Urinary bladder (tissue), 4 donors: ENCODE results near the gene FRAS1. TPM values are rescaled to one million over a fixed set of nuclear protein-coding genes. Genes with fewer than 3 reads are reported as not detected.
A peak's percentile ranks its signal among the peaks of the same experiment; 100 is the strongest.

Experiments
- DNase-seq: peaks from one replicate; pipeline ENCODE4 v3.0.0-alpha.2; 2015; ENCODE audit errors: extremely low spot score
- H3K27ac ChIP-seq: one replicate; pipeline ENCODE4 v1.5.1; 2013; ENCODE audit warnings: low read depth, mild to moderate bottlenecking, moderate library complexity
- H3K36me3 ChIP-seq: one replicate; pipeline ENCODE4 v1.6.1; 2013; ENCODE audit warnings: mild to moderate bottlenecking, moderate library complexity; ENCODE audit not compliant: insufficient read depth
- H3K4me1 ChIP-seq: one replicate; pipeline ENCODE4 v1.6.1; 2013; ENCODE audit warnings: mild to moderate bottlenecking, moderate library complexity; ENCODE audit not compliant: insufficient read depth
- H3K4me3 ChIP-seq: one replicate; pipeline ENCODE4 v1.5.1; 2013; ENCODE audit warnings: low read depth, low read length
- WGBS: extraction: QIAGEN DNeasy Blood & Tissue Kit; methylation state at CpG from one replicate; pipeline ENCODE4 v1.1.7; 2013; 5-methylcytosine and 5-hydroxymethylcytosine counted together
- polyA plus RNA-seq: library from polyadenylated mRNA; stranded (reverse); fragments of 200-250 nt; gene quantifications from one replicate; pipeline ENCODE4 v1.2.3, GENCODE V29; 2013
- total RNA-seq: library from RNA; depleted of rRNA; stranded (reverse); fragments of >200 nt; gene quantifications from one replicate; pipeline ENCODE4 v1.2.3, GENCODE V29; 2014
- donor health status: healthy with polysubstance abuse.
- donor health status: healthy.

FRAS1 gene
- total and polyA plus RNA-seq, 2 donors, result 0.27 to 20.5 TPM

GRCh38 chr4:78363031-78363570 lies 306.0 kb downstream of the FRAS1 start:
- DNase-seq, result no peak
- no peak overlapping the region for H3K27ac ChIP-seq
- H3K4me3 ChIP-seq, result no peak overlapping the region
- no peaks in the 10 kb centered on the region for H3K36me3 ChIP-seq
- WGBS, result 57% methylated on average over 6 of the region's 6 CpGs
- H3K4me1 ChIP-seq, result no peaks in the 10 kb centered on the region

- no peak overlapping the region for H3K4me3 ChIP-seq
- H3K4me1 ChIP-seq, result no peaks in the 10 kb centered on the region
- no peaks in the 10 kb centered on the region for H3K36me3 ChIP-seq
- no peak overlapping the region for H3K27ac ChIP-seq
- DNase-seq, result no peak
- 69% methylated on average over 4 of the region's 4 CpGs for WGBS
Measured at GRCh38 chr4:78369679-78370078, 312.6 kb downstream of the FRAS1 start.

- no peaks in the 10 kb centered on the region for H3K36me3 ChIP-seq
- no peak overlapping the region for H3K4me3 ChIP-seq
- H3K27ac ChIP-seq, result no peak overlapping the region
- 57% methylated on average over 6 of the region's 6 CpGs for WGBS
- DNase-seq, result peak; percentile 26
- H3K4me1 ChIP-seq, result no peaks in the 10 kb centered on the region
Measured at GRCh38 chr4:78370631-78371372, 313.7 kb downstream of the FRAS1 start.

- Histone ChIP-seq H3K27ac (no peak overlapping the region), H3K4me3 (no peak overlapping the region), H3K36me3 (no peaks in the 10 kb centered on the region), H3K4me1 (no peaks in the 10 kb centered on the region)
- WGBS, result 80% methylated on average over 5 of the region's 5 CpGs
- DNase-seq, result no peak
Measured at GRCh38 chr4:78372355-78372988, 315.3 kb downstream of the FRAS1 start.

GRCh38 chr4:78377555-78377954 lies 320.4 kb downstream of the FRAS1 start:
- Histone ChIP-seq H3K4me1 (no peaks in the 10 kb centered on the region), H3K36me3 (no peaks in the 10 kb centered on the region), H3K4me3 (no peak overlapping the region), H3K27ac (no peak overlapping the region)
- no peak for DNase-seq
- 95% methylated on average over 2 of the region's 2 CpGs for WGBS

GRCh38 chr4:78379040-78379439 lies 321.9 kb downstream of the FRAS1 start:
- Histone ChIP-seq H3K36me3 (no peaks in the 10 kb centered on the region), H3K27ac (no peak overlapping the region), H3K4me3 (no peak overlapping the region), H3K4me1 (no peaks in the 10 kb centered on the region)
- no peak for DNase-seq
- 86% methylated on average over 4 of the region's 4 CpGs for WGBS

- Histone ChIP-seq H3K4me1 (no peaks in the 10 kb centered on the region), H3K4me3 (no peak overlapping the region), H3K27ac (no peak overlapping the region), H3K36me3 (no peaks in the 10 kb centered on the region)
- no peak for DNase-seq
- 90% methylated on average over 4 of the region's 4 CpGs for whole genome bisulfite sequencing
Measured at GRCh38 chr4:78379991-78380729, 323.0 kb downstream of the FRAS1 start.

- no peak overlapping the region for H3K27ac ChIP-seq
- DNase-seq, result no peak
- no peaks in the 10 kb centered on the region for H3K4me1 ChIP-seq
Measured at GRCh38 chr4:78386679-78387078, 329.6 kb downstream of the FRAS1 start.

GRCh38 chr4:78395642-78396041 lies 338.5 kb downstream of the FRAS1 start:
- DNase-seq, result no peak
- no peaks in the 10 kb centered on the region for H3K4me1 ChIP-seq
- no peak overlapping the region for H3K4me3 ChIP-seq
- 79% methylated on average over 1 of the region's 1 CpG for WGBS
- no peak overlapping the region for H3K27ac ChIP-seq
- no peaks in the 10 kb centered on the region for H3K36me3 ChIP-seq

More at GRCh38 chr4:78386679-78387078, 329.6 kb downstream of the FRAS1 start:
- H3K36me3 ChIP-seq, result no peaks in the 10 kb centered on the region
- no peak overlapping the region for H3K4me3 ChIP-seq

GRCh38 chr4:78396613-78397291 lies 339.6 kb downstream of the FRAS1 start:
- WGBS, result 88% methylated on average over 4 of the region's 4 CpGs
- DNase-seq, result no peak

GRCh38 chr4:78397292-78397630 lies 340.1 kb downstream of the FRAS1 start:
- Histone ChIP-seq H3K27ac (no peak overlapping the region), H3K36me3 (no peaks in the 10 kb centered on the region), H3K4me3 (no peak overlapping the region), H3K4me1 (no peaks in the 10 kb centered on the region)
- DNase-seq, result no peak
- 97% methylated on average over 2 of the region's 2 CpGs for WGBS

More at GRCh38 chr4:78396613-78397291, 339.6 kb downstream of the FRAS1 start:
- Histone ChIP-seq H3K4me3 (no peak overlapping the region), H3K4me1 (no peaks in the 10 kb centered on the region), H3K27ac (no peak overlapping the region), H3K36me3 (no peaks in the 10 kb centered on the region)

- no peaks in the 10 kb centered on the region for H3K36me3 ChIP-seq
- WGBS, result 94% methylated on average over 5 of the region's 5 CpGs
- DNase-seq, result no peak
- H3K27ac ChIP-seq, result no peak overlapping the region
- H3K4me1 ChIP-seq, result no peaks in the 10 kb centered on the region
- no peak overlapping the region for H3K4me3 ChIP-seq
Measured at GRCh38 chr4:78409612-78410202, 352.6 kb downstream of the FRAS1 start.

GRCh38 chr4:78410225-78410624 lies 353.1 kb downstream of the FRAS1 start:
- no peak for DNase-seq
- Histone ChIP-seq H3K27ac (no peak overlapping the region), H3K4me1 (no peaks in the 10 kb centered on the region), H3K36me3 (no peaks in the 10 kb centered on the region), H3K4me3 (no peak overlapping the region)
